H1 (cell line): ENCODE measurements around the gene RBAK. TPM values are rescaled to one million over a fixed set of nuclear protein-coding genes. Genes with fewer than 3 reads are reported as not detected.
"Not testable (repeated sequence)": the region's sequence is repeated elsewhere in the genome, so short reads cannot be mapped to it uniquely, and the experiment has no call there.

Experiments
- CTCF ChIA-PET: fragments of 300-600 bp; sonication (Branson Sonifier 250); formaldehyde crosslinking; loops from one replicate; lab custom pipeline; 2021; ENCODE audit not compliant: partially characterized antibody; lab: Charles Lee
- POLR2A ChIA-PET: fragments of 300-600 bp; sonication (Branson Sonifier 250); formaldehyde crosslinking; loops from one replicate; lab custom pipeline; 2021; ENCODE audit warnings: inconsistent platforms; ENCODE audit not compliant: partially characterized antibody; lab: Charles Lee
- DNase-seq, 2 experiments: peaks; one replicate each; pipeline versions ENCODE4 v3.0.0 to v3.0.0-alpha.2; 2010 to 2022; ENCODE audit warnings: low spot score in 2 of 2, low read depth in 1 of 2, mixed read lengths in 1 of 2
- FAIRE-seq: peaks from 2 replicates; lab custom pipeline; 2011; peaks lifted over from hg19 to GRCh38; lab: Jason Lieb, UNC
- H2AFZ ChIP-seq: 2 replicates; pipeline ENCODE4 v1.8.1; 2012; ENCODE audit warnings: low read length, inconsistent platforms
- H2AK5ac ChIP-seq: 2 replicates; pipeline ENCODE4 v1.6.1; 2013; ENCODE audit warnings: low read depth, low read length
- H2BK120ac ChIP-seq: replicated peaks from 2 replicates; pipeline ENCODE3; 2013; ENCODE audit warnings: low read depth, low read length, inconsistent platforms
- H2BK12ac ChIP-seq: 2 replicates; pipeline ENCODE4 v1.6.1; 2013; ENCODE audit warnings: low read depth, low read length
- H2BK15ac ChIP-seq: 2 replicates; pipeline ENCODE4 v1.6.1; 2013; ENCODE audit warnings: low read length
- H2BK20ac ChIP-seq: 2 replicates; pipeline ENCODE4 v1.6.1; 2013; ENCODE audit warnings: low read length
- H2BK5ac ChIP-seq: 2 replicates; pipeline ENCODE4 v1.6.1; 2013; ENCODE audit warnings: low read depth, low read length
- H3K14ac ChIP-seq: 2 replicates; pipeline ENCODE4 v1.6.1; 2013; ENCODE audit warnings: inconsistent platforms; ENCODE audit not compliant: insufficient read length
- H3K18ac ChIP-seq: 2 replicates; pipeline ENCODE4 v1.6.1; 2013; ENCODE audit warnings: low read length; ENCODE audit errors: extremely low read depth
- H3K23ac ChIP-seq: 2 replicates; pipeline ENCODE4 v1.6.1; 2013; ENCODE audit warnings: inconsistent platforms; ENCODE audit not compliant: insufficient read length
- H3K23me2 ChIP-seq: 2 replicates; pipeline ENCODE4 v1.6.1; 2013; ENCODE audit warnings: low read depth, low read length
- H3K27ac ChIP-seq: 2 replicates; pipeline ENCODE4 v1.6.1; 2011; ENCODE audit warnings: low read depth, low read length, inconsistent platforms
- H3K27me3 ChIP-seq, 4 experiments: replicated peaks in 1 of 4; 1 replicate in 1 of 4; 2 replicates in 3 of 4; pipeline versions ENCODE4 v1.6.1 to v1.8.1; 2011 to 2013; ENCODE audit warnings: low read length in 3 of 4, mild to moderate bottlenecking in 3 of 4, inconsistent platforms in 2 of 4, mixed read lengths in 2 of 4, moderate library complexity in 1 of 4; ENCODE audit not compliant: control insufficient read depth in 3 of 4, insufficient read depth in 3 of 4; ENCODE audit errors: extremely low read depth in 1 of 4
- H3K36me3 ChIP-seq, 4 experiments: 2 replicates each; pipeline versions ENCODE4 v1.6.1 to v1.8.1; 2011 to 2013; ENCODE audit warnings: mild to moderate bottlenecking in 4 of 4, low read length in 3 of 4, moderate library complexity in 2 of 4, control low read depth in 1 of 4, inconsistent platforms in 1 of 4; ENCODE audit not compliant: insufficient read depth in 4 of 4, control insufficient read depth in 2 of 4
- H3K4ac ChIP-seq: replicated peaks from 2 replicates; pipeline ENCODE3; 2013; ENCODE audit warnings: low read length, low read depth, mixed read lengths, inconsistent platforms; ENCODE audit not compliant: insufficient read length
- H3K4me1 ChIP-seq, 4 experiments: replicated peaks in 1 of 4; 1 replicate in 1 of 4; 2 replicates in 3 of 4; pipeline versions ENCODE4 v1.6.1 to v1.8.1; 2011 to 2013; ENCODE audit warnings: low read length in 3 of 4, inconsistent platforms in 2 of 4, mixed read lengths in 1 of 4; ENCODE audit not compliant: insufficient read depth in 4 of 4, control insufficient read depth in 3 of 4
- H3K4me2 ChIP-seq, 2 experiments: 2 replicates each; pipeline versions ENCODE4 v1.6.1 to v1.8.1; 2011 to 2013; ENCODE audit warnings: low read depth in 2 of 2, low read length in 2 of 2, control low read depth in 1 of 2, inconsistent platforms in 1 of 2, mild to moderate bottlenecking in 1 of 2; ENCODE audit not compliant: insufficient read depth in 1 of 2
- H3K4me3 ChIP-seq, 4 experiments: fragments of 200-600, 300-600 bp in 1 of 4; sonication (generic), shearing (Covaris generic), sonication (Bioruptor Twin) in 1 of 4; 2 replicates each; pipeline versions ENCODE4 v1.5.1 to v1.8.1; 2011 to 2016; ENCODE audit warnings: low read length in 4 of 4, low read depth in 3 of 4, control low read depth in 2 of 4, inconsistent platforms in 2 of 4, mild to moderate bottlenecking in 2 of 4, mixed read lengths in 1 of 4, moderate library complexity in 1 of 4; ENCODE audit not compliant: insufficient read depth in 2 of 4; ENCODE audit errors: extremely low read depth in 1 of 4
- H3K56ac ChIP-seq: replicated peaks from 2 replicates; pipeline ENCODE3; 2013; ENCODE audit warnings: low read depth, mild to moderate bottlenecking, mixed read lengths, low read length, inconsistent platforms; ENCODE audit not compliant: insufficient read length
- H3K79me1 ChIP-seq: 2 replicates; pipeline ENCODE4 v1.6.1; 2013; ENCODE audit warnings: low read depth, low read length, control low read depth
- H3K79me2 ChIP-seq, 2 experiments: 2 replicates each; pipeline versions ENCODE4 v1.6.1 to v1.8.1; 2012 to 2013; ENCODE audit warnings: low read length in 2 of 2, mild to moderate bottlenecking in 2 of 2, inconsistent platforms in 1 of 2; ENCODE audit not compliant: insufficient read depth in 2 of 2, control insufficient read depth in 1 of 2
- H3K9ac ChIP-seq, 4 experiments: replicated peaks in 1 of 4; 1 replicate in 1 of 4; 2 replicates in 3 of 4; pipeline versions ENCODE4 v1.6.1 to v1.8.1; 2011 to 2013; ENCODE audit warnings: low read depth in 3 of 4, low read length in 3 of 4, control low read depth in 2 of 4, mild to moderate bottlenecking in 2 of 4, moderate library complexity in 2 of 4, inconsistent platforms in 1 of 4; ENCODE audit errors: extremely low read depth in 1 of 4
- H3K9me3 ChIP-seq, 2 experiments: 2 replicates each; pipeline versions ENCODE4 v1.6.1 to v1.8.1; 2012 to 2013; ENCODE audit warnings: mild to moderate bottlenecking in 2 of 2, moderate library complexity in 2 of 2, control low read depth in 1 of 2, inconsistent platforms in 1 of 2, low read depth in 1 of 2, low read length in 1 of 2, mixed read lengths in 1 of 2; ENCODE audit not compliant: insufficient read depth in 2 of 2
- H4K20me1 ChIP-seq, 2 experiments: replicated peaks in 1 of 2; 2 replicates each; pipeline versions ENCODE3 to v1.8.1; 2011 to 2013; ENCODE audit warnings: inconsistent platforms in 2 of 2, low read length in 2 of 2, mild to moderate bottlenecking in 1 of 2; ENCODE audit not compliant: insufficient read depth in 2 of 2, control insufficient read depth in 1 of 2
- H4K5ac ChIP-seq: 2 replicates; pipeline ENCODE4 v1.6.1; 2013; ENCODE audit warnings: low read length, low read depth, mixed read lengths, inconsistent platforms; ENCODE audit not compliant: insufficient read length
- H4K8ac ChIP-seq: 2 replicates; pipeline ENCODE4 v1.8.0; 2013; ENCODE audit warnings: mild to moderate bottlenecking, moderate library complexity, low read length, inconsistent platforms; ENCODE audit not compliant: insufficient read depth; ENCODE audit errors: extremely low read depth
- H4K91ac ChIP-seq: replicated peaks from 2 replicates; pipeline ENCODE3; 2013; ENCODE audit warnings: low read length, mixed read lengths, inconsistent platforms; ENCODE audit not compliant: insufficient read length
- WGBS, 2 experiments: shearing (Covaris generic) in 1 of 2; methylation state at CpG; one replicate each; pipeline versions ENCODE4 v1.1.6 to v1.1.7; 2013 to 2015; ENCODE audit warnings: low lambda C conversion rate in 2 of 2, mixed read lengths in 2 of 2, inconsistent platforms in 1 of 2, low coverage in 1 of 2, missing lambda C conversion rate in 1 of 2; ENCODE audit not compliant: insufficient replicate concordance in 2 of 2, insufficient coverage in 1 of 2, insufficient read length in 1 of 2; ENCODE audit errors: extremely low coverage in 1 of 2, missing lambda C conversion rate in 1 of 2; 5-methylcytosine and 5-hydroxymethylcytosine counted together
- polyA plus RNA-seq, 7 experiments: library from polyadenylated mRNA; depleted of rRNA in 3 of 7; stranded (reverse) in 5 of 7; unstranded in 2 of 7; fragments of >200 nt in 5 of 7; fragments of 200-250 nt in 2 of 7; gene quantifications; 1 replicate in 5 of 7; 2 replicates in 1 of 7; 4 replicates in 1 of 7; pipeline versions ENCODE4 v1.2.1 to v1.2.3, GENCODE V29; 2011 to 2013; ENCODE audit warnings: missing spikeins in 2 of 7, mixed read lengths in 2 of 7
- total RNA-seq: library from RNA; stranded (reverse); fragmentation: NEBNext Ultra II Directional; extraction: Animal tissue kit (Norgen Biotek cat#: 25700); gene quantifications from 2 replicates; pipeline ENCODE4 v1.2.1, GENCODE V29; 2021

Gene RBAK
- total and polyA plus RNA-seq, 2 of the 8 experiments (the other 6 are each of a cell fraction or from before 2014, with no cell fraction given): 1.9 to 18.2 TPM

GRCh38 chr7:5027796-5028410 lies 17.8 kb upstream of the RBAK start:
- H2BK20ac ChIP-seq, H4K91ac ChIP-seq, H3K23me2 ChIP-seq, DNase-seq, H3K56ac ChIP-seq, POLR2A ChIA-PET, H3K9ac ChIP-seq, H4K8ac ChIP-seq, H3K4me2 ChIP-seq, CTCF ChIA-PET, H3K4ac ChIP-seq, H2BK12ac ChIP-seq, H4K5ac ChIP-seq, H4K20me1 ChIP-seq, H3K4me1 ChIP-seq, H3K27me3 ChIP-seq, H2BK15ac ChIP-seq, H3K36me3 ChIP-seq, H3K79me1 ChIP-seq, FAIRE-seq, H3K27ac ChIP-seq, H2BK120ac ChIP-seq, H2AK5ac ChIP-seq, H3K18ac ChIP-seq, H2BK5ac ChIP-seq, H3K79me2 ChIP-seq, H3K23ac ChIP-seq, H3K4me3 ChIP-seq, H2AFZ ChIP-seq, H3K14ac ChIP-seq: not testable (repeated sequence)
- peaks cover 2 to 12% of the 10 kb centered on the region in 2 experiments; a peak in 2 of 4 replicates for H3K9me3 ChIP-seq
- 91% methylated on average over 14 of the region's 14 CpGs; no CpG with 5 or more reads in 1 of the 2 experiments for WGBS, 2 experiments

GRCh38 chr7:5033186-5033585 lies 12.5 kb upstream of the RBAK start:
- H3K36me3 ChIP-seq, H3K4me1 ChIP-seq, H3K9me3 ChIP-seq, H4K8ac ChIP-seq, H4K5ac ChIP-seq, H2AK5ac ChIP-seq, DNase-seq, POLR2A ChIA-PET, H4K20me1 ChIP-seq, H3K18ac ChIP-seq, H3K23ac ChIP-seq, H4K91ac ChIP-seq, CTCF ChIA-PET, H3K23me2 ChIP-seq, H3K56ac ChIP-seq, H3K79me1 ChIP-seq, H3K4me2 ChIP-seq, H3K4me3 ChIP-seq, H2BK15ac ChIP-seq, H2AFZ ChIP-seq, H2BK120ac ChIP-seq, H3K9ac ChIP-seq, H2BK12ac ChIP-seq, H2BK5ac ChIP-seq, H3K79me2 ChIP-seq, H2BK20ac ChIP-seq, H3K27me3 ChIP-seq, H3K27ac ChIP-seq, H3K4ac ChIP-seq, H3K14ac ChIP-seq, FAIRE-seq: not testable (repeated sequence)
- 69% methylated on average over 2 of the region's 10 CpGs; no CpG with 5 or more reads in 1 of the 2 experiments for WGBS, 2 experiments
